HT-29 (cell line): ENCODE measurements around the gene MET. TPM values are rescaled to one million over a fixed set of nuclear protein-coding genes. Genes with fewer than 3 reads are reported as not detected.
"Not testable (repeated sequence)": the region's sequence is repeated elsewhere in the genome, so short reads cannot be mapped to it uniquely, and the experiment has no call there.

Experiments used
- DNase-seq: peaks from one replicate; pipeline ENCODE4 v3.0.0-alpha.2; 2015; ENCODE audit warnings: low spot score
- total RNA-seq: library from RNA; depleted of rRNA; stranded (reverse); fragments of >200 nt; shearing (Covaris generic); gene quantifications from 2 replicates; pipeline ENCODE4 v1.2.3, GENCODE V29; 2014

The MET gene
- total RNA-seq, 1 experiment from 2014 or later, result 128 TPM

DNA sequence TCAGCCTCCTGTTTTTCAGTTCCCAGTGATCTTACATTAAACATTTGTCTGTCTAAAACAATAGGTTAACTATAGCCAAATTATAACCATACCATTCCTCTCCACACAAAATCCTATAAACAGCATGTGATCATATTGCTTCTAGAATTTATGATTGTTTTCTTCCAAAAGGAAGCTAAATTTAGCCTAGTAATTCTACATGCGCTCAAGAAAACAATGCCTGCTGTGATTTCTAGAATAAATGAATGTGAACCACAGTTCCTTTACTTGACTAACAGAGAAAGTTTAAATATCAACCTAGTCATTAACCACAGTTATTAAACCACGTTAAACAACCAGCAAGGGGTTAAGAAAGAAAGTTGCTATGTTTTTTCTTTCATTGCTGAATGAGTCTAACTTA, 26.4 kb downstream of the MET start:
- no peak for DNase-seq

GRCh38 chr7:116698930-116699721, 27.1 kb downstream of the MET start:
- no peak for DNase-seq

DNA sequence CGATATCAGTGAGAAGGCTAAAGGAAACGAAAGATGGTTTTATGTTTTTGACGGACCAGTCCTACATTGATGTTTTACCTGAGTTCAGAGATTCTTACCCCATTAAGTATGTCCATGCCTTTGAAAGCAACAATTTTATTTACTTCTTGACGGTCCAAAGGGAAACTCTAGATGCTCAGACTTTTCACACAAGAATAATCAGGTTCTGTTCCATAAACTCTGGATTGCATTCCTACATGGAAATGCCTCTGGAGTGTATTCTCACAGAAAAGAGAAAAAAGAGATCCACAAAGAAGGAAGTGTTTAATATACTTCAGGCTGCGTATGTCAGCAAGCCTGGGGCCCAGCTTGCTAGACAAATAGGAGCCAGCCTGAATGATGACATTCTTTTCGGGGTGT, 27.7 kb downstream of the MET start:
- no peak for DNase-seq

DNA sequence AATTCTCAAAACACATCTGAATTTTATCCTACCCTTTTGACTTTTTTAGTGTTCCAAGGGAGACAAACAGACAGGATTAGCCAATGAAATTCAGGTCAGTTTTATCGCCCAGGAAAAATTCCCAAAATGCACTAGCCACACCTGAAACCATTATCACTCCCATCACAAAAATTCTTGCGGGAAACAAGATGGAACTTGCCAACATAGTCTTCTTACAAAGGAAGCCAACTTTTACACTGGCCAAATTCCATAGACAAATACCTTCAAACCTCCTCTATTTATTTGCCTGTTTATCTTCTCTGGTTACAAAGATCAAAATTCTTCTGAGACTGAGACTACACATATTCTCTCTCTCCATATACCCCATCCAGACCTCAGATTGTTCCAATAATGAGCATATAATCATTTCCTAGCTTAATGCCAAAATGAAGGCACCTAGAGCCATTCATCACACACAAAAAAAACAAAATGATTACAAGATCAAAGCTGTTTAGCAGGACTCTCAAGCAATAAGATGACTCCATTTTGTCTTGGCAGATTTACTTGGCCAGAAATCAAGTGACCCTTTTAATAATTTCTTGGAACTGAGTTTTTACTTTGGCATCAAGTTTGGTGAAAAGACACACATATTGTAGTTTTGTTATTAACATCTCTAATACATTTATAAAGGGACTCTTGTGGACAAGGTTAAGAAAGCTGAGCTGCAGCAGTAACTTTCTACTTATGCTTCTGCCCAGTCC, 30.2 kb downstream of the MET start:
- no peak for DNase-seq

GRCh38 chr7:116704650-116705228, 32.7 kb downstream of the MET start:
- DNase-seq, result no peak

GRCh38 chr7:116705419-116705818, 33.4 kb downstream of the MET start:
- no peak for DNase-seq

DNA sequence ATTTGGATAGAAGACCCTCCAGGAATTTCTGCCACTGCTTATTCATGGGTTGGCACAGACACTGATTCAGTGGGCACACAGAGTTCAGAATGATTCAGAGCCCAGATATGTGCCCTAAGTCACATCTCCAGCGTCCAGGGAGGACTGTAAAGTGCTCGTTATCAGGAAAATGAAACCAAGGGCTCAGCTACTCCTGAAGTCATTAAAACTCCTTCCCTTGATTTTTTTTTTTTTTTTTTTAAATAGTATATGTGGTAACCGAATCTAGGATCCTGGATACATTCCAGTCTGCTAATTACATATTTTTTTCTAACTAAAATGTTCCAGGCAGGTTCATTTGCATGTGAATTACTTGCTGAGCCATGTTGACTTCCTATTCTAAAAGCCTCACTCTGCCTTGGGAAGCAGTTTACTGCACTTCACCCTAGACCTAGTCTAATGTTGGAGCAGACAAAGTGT, 34.7 kb downstream of the MET start:
- DNase-seq, result peak; percentile 68

GRCh38 chr7:116707289-116707688, 35.3 kb downstream of the MET start:
- DNase-seq, result no peak

DNA sequence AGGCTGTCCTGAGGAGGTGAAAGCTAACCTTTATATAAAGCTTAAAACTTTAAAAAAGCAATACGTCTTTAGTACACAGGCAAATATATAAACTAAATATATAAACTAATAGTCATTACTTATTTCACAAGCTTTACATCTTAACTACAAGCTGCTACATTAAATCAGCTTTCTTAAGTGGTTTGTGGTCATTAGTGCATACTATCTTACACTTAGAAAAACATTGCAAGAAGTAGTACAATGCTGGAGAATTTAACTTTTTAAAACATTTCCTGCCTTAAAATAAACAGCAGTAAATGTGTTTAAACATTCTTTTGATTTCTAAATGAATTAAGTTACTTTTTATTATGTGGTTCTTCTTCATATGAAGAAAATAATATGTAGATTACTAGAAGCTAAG, 36.3 kb downstream of the MET start:
- DNase-seq, result no peak

- DNase-seq, result no peak
These were observed 36.9 kb downstream of the MET start for GRCh38 chr7:116708861-116709260.

GRCh38 chr7:116709336-116709735, 37.3 kb downstream of the MET start:
- DNase-seq, result no peak

GRCh38 chr7:116710764-116711452, 38.9 kb downstream of the MET start:
- peak; percentile 80 for DNase-seq

GRCh38 chr7:116711790-116712189, 39.8 kb downstream of the MET start:
- no peak for DNase-seq

- no peak for DNase-seq
These were observed 41.5 kb downstream of the MET start for GRCh38 chr7:116713500-116713899.

- DNase-seq, result no peak
These were observed 41.9 kb downstream of the MET start for GRCh38 chr7:116713918-116714317.

DNA sequence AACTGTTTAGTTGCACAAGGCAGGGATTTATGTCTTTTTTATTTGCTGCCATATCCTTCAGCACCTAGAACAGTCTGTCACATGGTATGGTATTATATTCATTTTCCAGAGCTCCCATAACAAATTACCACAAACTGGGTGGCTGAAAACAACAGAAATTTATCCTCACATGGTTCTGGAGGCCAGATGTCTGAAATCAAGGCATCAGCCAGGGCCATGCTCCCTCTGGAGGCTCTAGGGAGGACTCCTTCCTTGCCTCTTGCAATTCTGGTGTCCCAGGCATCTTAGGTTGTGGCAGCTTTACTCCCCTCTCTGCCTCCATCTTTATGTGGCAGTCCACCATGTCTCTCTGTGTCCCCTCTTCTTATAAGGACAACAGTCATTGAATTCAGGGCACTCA, 43.1 kb downstream of the MET start:
- no peak for DNase-seq

GRCh38 chr7:116717137-116717536, 45.1 kb downstream of the MET start:
- DNase-seq, result no peak

DNA sequence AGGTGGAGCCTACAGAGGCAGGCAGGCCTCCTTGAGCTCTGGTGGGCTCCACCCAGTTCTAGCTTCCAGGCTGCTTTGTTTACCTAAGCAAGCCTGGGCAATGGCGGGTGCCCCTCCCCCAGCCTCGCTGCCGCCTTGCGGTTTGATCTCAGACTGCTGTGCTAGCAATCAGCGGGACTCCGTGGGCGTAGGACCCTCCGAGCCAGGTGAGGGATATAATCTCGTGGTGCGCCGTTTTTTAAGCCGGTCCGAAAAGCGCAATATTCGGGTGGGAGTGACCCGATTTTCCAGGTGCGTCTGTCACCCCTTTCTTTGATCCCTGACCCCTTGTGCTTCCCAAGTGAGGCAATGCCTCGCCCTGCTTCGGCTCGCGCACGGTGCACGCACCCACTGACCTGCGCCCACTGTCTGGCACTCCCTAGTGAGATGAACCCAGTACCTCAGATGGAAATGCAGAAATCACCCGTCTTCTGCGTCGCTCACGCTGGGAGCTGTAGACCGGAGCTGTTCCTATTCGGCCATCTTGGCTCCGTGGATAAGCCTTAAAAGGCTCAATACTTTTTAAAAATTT, 52.0 kb downstream of the MET start:
- DNase-seq, result not testable (repeated sequence)

GRCh38 chr7:116724560-116725231, 52.7 kb downstream of the MET start:
- peak; percentile 55 for DNase-seq

GRCh38 chr7:116726149-116726548, 54.2 kb downstream of the MET start:
- no peak for DNase-seq
